Measurements from ENCODE around the gene TMEM163.

GRCh38 chr2:134583997-134584520 is 134.7 kb downstream of the TMEM163 start:
- TF ChIP-seq CTCF (IDR thresholded peaks at IDR 0.05) (no peak), EP300 (IDR thresholded peaks at IDR 0.05) (no peak), POLR2A (IDR thresholded peaks at IDR 0.05) (no peak)
